AG09319 (cell line): Measurements from ENCODE around the gene ASNS.

Source experiments
- DNase-seq: peaks from one replicate; pipeline ENCODE4 v3.0.0-alpha.2; 2010; ENCODE audit warnings: low read depth; ENCODE audit errors: extremely low read depth
- TF ChIP-seq, protein P1 (sequence below): IDR thresholded peaks from 2 replicates; pipeline ENCODE4 v1.5.1; 2011; ENCODE audit warnings: low read depth, mild to moderate bottlenecking, inconsistent platforms, low read length, moderate library complexity

ASNS gene

DNA sequence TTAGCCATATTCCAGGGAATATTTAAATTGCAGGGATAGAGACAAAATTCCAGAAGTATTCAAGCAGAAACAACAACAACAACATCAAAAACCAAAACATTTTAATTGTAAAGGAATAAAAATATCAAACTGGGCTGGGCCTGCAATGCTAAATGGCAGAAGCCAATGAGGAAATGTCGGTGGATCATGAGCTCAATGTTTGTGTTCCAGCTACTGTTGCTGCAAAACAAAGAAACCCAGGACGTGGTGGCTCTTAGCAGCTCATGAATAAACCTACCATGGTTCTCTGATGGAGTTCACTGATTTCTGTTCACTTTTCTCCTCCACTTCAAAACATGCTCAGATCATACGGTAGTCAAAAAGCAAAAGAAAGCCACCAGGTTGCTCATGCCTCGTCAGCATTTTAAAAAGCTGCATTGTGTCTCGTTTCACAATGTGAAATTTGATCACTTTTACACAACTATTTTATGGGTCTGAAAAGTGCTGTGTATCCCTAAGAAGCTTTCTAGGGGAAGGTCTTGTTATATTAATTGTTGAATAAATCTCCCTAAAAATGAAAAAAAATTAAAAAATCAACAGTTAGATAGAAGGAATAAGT lies 54.0 kb downstream of the ASNS start:
- no peak for DNase-seq
- TF ChIP-seq, protein P1, sequence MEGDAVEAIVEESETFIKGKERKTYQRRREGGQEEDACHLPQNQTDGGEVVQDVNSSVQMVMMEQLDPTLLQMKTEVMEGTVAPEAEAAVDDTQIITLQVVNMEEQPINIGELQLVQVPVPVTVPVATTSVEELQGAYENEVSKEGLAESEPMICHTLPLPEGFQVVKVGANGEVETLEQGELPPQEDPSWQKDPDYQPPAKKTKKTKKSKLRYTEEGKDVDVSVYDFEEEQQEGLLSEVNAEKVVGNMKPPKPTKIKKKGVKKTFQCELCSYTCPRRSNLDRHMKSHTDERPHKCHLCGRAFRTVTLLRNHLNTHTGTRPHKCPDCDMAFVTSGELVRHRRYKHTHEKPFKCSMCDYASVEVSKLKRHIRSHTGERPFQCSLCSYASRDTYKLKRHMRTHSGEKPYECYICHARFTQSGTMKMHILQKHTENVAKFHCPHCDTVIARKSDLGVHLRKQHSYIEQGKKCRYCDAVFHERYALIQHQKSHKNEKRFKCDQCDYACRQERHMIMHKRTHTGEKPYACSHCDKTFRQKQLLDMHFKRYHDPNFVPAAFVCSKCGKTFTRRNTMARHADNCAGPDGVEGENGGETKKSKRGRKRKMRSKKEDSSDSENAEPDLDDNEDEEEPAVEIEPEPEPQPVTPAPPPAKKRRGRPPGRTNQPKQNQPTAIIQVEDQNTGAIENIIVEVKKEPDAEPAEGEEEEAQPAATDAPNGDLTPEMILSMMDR = no peak
